T-helper 17 cell (primary cell): ENCODE data around the gene CCDC150. TPM values are rescaled to one million over a fixed set of nuclear protein-coding genes. Genes with fewer than 3 reads are reported as not detected.
A peak's percentile ranks its signal among the peaks of the same experiment; 100 is the strongest.

ENCODE experiments used
- ATAC-seq: fragments of 150-1000 bp; cut with Tn5 transposase; 2 replicates; pipeline ENCODE4 v1.10.0; 2021; ENCODE audit warnings: mild to moderate bottlenecking, moderate library complexity
- DNase-seq, 3 donors: peaks; one replicate each; pipeline versions ENCODE4 v3.0.0 to v3.0.0-alpha.2; 2020 to 2021
- H3K9me3 ChIP-seq: one replicate; pipeline ENCODE4 v1.7.0; 2013; ENCODE audit warnings: low read length, mild to moderate bottlenecking; ENCODE audit not compliant: control insufficient read depth, poor library complexity, severe bottlenecking
- H3K27ac Mint-ChIP-seq: one replicate; pipeline ENCODE4 v1.8.0; 2022; ENCODE audit warnings: mild to moderate bottlenecking, moderate library complexity, mixed read lengths
- H3K27me3 Mint-ChIP-seq: one replicate; pipeline ENCODE4 v1.8.0; 2022; ENCODE audit warnings: mixed read lengths
- H3K36me3 Mint-ChIP-seq: one replicate; pipeline ENCODE4 v1.8.0; 2022; ENCODE audit warnings: low read depth, mixed read lengths
- H3K4me1 Mint-ChIP-seq: one replicate; pipeline ENCODE4 v1.8.0; 2022; ENCODE audit warnings: mild to moderate bottlenecking, mixed read lengths
- H3K4me3 Mint-ChIP-seq: one replicate; pipeline ENCODE4 v1.8.0; 2022; ENCODE audit warnings: mild to moderate bottlenecking, moderate library complexity, mixed read lengths
- total RNA-seq, 4 donors: library from RNA in 2 of 4; stranded (reverse) in 2 of 4; gene quantifications; one replicate each; pipeline ENCODE4 v1.2.3 and lab custom pipeline; 2022 to 2026

The CCDC150 gene
- total RNA-seq, 2 donors from 2014 or later = 0.47 to 1.7 TPM

DNA sequence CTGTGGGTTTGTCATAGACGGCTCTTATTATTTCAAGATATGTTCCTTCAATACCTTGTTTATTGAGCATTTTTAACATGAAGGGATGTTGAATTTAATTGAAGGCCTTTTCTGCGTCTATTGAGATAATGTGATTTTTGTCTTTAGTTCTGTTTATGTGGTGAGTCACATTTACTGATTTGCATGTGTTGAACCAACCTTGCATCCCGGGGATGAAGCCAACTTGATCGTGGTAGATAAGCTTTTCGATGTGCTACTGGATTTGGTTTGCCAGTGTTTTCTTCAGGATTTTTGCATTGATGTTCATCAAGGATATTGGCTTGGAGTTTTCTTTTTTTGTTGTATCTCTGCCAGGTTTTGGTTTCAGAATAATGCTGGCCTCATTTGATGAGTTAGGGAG, 99.5 kb downstream of the CCDC150 start:
- no peak for DNase-seq
- no peaks in the 10 kb centered on the region for H3K27me3 Mint-ChIP-seq
- H3K36me3 Mint-ChIP-seq = no peaks in the 10 kb centered on the region
- no peaks in the 10 kb centered on the region for H3K9me3 ChIP-seq
- no peak for ATAC-seq
- no peaks in the 10 kb centered on the region for H3K4me1 Mint-ChIP-seq
- no peak overlapping the region for H3K4me3 Mint-ChIP-seq
- H3K27ac Mint-ChIP-seq = no peak overlapping the region

DNA sequence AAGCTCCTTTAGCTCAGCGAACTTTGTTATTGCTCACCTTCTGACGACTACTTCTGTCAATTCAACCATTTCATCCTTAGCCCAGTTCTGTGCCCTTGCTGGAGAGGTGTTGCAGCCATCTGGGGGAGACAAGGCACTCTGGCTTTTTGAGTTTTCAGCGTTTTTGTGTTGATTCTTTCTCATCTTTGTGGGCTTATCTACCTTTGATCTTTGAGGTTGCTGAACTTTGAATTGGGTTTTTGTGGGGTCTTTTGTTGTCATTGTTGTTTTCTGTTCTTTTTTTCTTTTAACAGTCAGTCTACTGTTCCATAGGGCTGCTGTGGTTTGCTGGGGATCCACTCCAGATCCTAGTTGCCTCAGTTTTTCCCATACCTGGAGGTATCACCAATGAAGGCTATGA, 102.7 kb downstream of the CCDC150 start:
- no peaks in the 10 kb centered on the region for H3K4me1 Mint-ChIP-seq
- no peak overlapping the region for H3K4me3 Mint-ChIP-seq
- H3K27ac Mint-ChIP-seq = no peak overlapping the region
- ATAC-seq = no peak
- peaks cover 8% of the 10 kb centered on the region for H3K27me3 Mint-ChIP-seq
- no peaks in the 10 kb centered on the region for H3K9me3 ChIP-seq
- DNase-seq = no peak
- H3K36me3 Mint-ChIP-seq = no peaks in the 10 kb centered on the region

- Mint-ChIP-seq H3K36me3 (no peaks in the 10 kb centered on the region), H3K4me3 (no peak overlapping the region), H3K27ac (no peak overlapping the region), H3K27me3 (peaks cover 8% of the 10 kb centered on the region), H3K4me1 (no peaks in the 10 kb centered on the region)
- DNase-seq (no peak), ATAC-seq (no peak)
- H3K9me3 ChIP-seq = no peaks in the 10 kb centered on the region
These were observed 103.2 kb downstream of the CCDC150 start for GRCh38 chr2:196742685-196743084.

DNA sequence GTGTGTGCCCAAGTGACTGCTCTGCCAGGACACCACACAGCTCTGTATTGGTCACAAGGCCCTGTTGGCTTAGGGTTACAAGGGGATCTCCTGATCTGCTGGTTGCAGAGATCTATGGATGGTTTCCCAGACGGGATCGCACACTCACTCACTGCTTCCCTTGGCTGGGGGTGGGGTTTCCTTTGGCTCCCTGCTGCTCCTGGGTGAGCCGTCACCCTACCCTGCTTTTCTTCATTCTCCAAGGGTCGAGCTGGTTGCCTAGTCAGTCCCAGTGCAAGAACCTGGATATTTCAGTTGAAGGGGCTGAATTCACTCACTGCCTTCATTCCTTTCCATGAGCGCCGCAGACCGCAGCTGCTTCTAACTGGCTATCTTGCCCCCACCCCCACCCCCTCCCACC, 103.7 kb downstream of the CCDC150 start:
- no peaks in the 10 kb centered on the region for H3K9me3 ChIP-seq
- Mint-ChIP-seq H3K36me3 (no peaks in the 10 kb centered on the region), H3K27me3 (peaks cover 10% of the 10 kb centered on the region), H3K4me3 (no peak overlapping the region), H3K4me1 (no peaks in the 10 kb centered on the region), H3K27ac (no peak overlapping the region)
- ATAC-seq = no peak
- DNase-seq = no peak

DNA sequence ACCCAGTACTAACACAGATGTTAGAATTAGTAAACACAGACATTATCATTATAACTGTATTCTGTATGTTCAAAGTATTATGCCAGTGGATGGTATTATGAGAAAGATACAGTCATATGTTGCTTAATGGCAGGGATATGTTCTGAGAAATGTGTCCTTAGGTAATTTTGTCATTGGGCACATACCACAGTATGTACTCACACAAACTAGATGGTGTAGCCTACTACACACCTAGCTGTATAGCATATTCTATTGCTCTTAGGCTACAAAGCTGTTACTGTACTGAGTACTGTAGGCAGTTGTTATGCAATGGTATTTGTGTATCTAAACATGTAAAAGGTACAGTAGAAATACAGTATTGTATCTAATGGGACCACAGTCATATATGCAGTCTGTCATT, 106.2 kb downstream of the CCDC150 start:
- ATAC-seq (no peak), DNase-seq (no peak)
- Mint-ChIP-seq H3K27ac (no peak overlapping the region), H3K4me1 (peaks cover 5% of the 10 kb centered on the region), H3K36me3 (peaks cover 2% of the 10 kb centered on the region), H3K4me3 (no peak overlapping the region), H3K27me3 (peaks cover 19% of the 10 kb centered on the region)
- H3K9me3 ChIP-seq = no peaks in the 10 kb centered on the region

- DNase-seq (no peak), ATAC-seq (no peak)
- no peak overlapping the region for H3K4me3 Mint-ChIP-seq
- no peak overlapping the region for H3K27ac Mint-ChIP-seq
- H3K27me3 Mint-ChIP-seq = peaks cover 19% of the 10 kb centered on the region
- peaks cover 8% of the 10 kb centered on the region for H3K4me1 Mint-ChIP-seq
- H3K9me3 ChIP-seq = no peaks in the 10 kb centered on the region
- H3K36me3 Mint-ChIP-seq = peaks cover 2% of the 10 kb centered on the region
These were observed 107.9 kb downstream of the CCDC150 start for GRCh38 chr2:196747400-196747799.

DNA sequence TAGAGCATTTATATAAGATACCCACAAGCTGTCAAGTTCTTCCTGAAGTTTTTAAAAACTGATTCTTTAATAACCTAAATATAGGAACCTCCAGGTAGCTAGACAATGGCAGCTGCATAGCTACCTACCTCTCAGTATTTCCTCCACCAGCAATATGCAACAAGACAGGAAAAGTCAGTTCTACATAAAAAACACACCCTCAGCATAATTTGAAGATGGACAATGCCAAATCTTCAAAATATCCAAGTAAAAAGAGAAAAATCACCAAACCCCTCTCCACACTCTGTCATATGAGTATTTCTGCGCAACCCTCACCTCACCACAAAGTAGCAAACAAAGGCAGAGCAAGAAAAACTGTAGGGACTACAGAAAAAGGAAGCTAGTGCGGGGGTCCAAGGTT, 108.6 kb downstream of the CCDC150 start:
- no peaks in the 10 kb centered on the region for H3K9me3 ChIP-seq
- H3K4me3 Mint-ChIP-seq = no peak overlapping the region
- H3K36me3 Mint-ChIP-seq = peaks cover 2% of the 10 kb centered on the region
- peaks cover 19% of the 10 kb centered on the region for H3K27me3 Mint-ChIP-seq
- ATAC-seq = no peak
- no peak overlapping the region for H3K27ac Mint-ChIP-seq
- no peak for DNase-seq
- H3K4me1 Mint-ChIP-seq = peaks cover 8% of the 10 kb centered on the region

DNA sequence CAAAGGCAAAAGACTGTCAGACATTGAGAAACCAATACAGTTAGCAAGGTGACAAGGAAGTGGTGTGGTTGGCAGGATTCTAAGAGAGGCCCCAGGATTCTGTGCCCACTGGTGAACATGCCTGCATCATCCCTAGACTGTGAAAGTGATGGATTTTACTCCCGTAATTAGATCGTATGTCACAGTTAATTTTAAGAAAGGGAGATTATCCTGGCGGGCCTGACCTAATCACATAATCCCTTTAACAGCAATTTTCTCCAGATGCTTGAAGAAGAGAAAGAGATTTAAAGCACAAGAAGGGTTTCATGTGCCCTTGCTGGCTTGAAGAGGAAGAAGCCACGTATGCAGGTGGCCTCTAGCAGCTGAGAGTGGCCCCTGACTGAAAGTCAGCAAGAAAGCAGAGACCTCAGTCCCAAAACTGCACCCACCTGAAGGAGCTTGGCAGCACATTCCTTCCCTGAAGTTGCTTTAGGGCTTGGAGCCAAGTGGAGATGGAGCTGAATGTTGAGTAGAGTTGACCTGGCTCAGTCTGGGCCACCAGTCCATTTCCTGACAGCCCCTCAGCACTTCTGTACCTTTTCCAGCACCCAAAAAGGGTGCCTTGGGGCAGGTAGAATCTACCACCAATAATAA, 110.9 kb downstream of the CCDC150 start:
- no peak for ATAC-seq
- no peaks in the 10 kb centered on the region for H3K9me3 ChIP-seq
- Mint-ChIP-seq H3K27me3 (peaks cover 11% of the 10 kb centered on the region), H3K27ac (no peak overlapping the region), H3K4me3 (no peak overlapping the region), H3K36me3 (peaks cover 2% of the 10 kb centered on the region), H3K4me1 (peaks cover 8% of the 10 kb centered on the region)
- DNase-seq = no peak

- H3K27me3 Mint-ChIP-seq = peaks cover 11% of the 10 kb centered on the region
- no peak overlapping the region for H3K4me3 Mint-ChIP-seq
- peaks cover 8% of the 10 kb centered on the region for H3K4me1 Mint-ChIP-seq
- H3K27ac Mint-ChIP-seq = no peak overlapping the region
- H3K36me3 Mint-ChIP-seq = peaks cover 4% of the 10 kb centered on the region
- peak; percentile 96 for ATAC-seq
- DNase-seq = peak; percentile 21 to 45 (median 27)
- no peaks in the 10 kb centered on the region for H3K9me3 ChIP-seq
These were observed 111.6 kb downstream of the CCDC150 start for GRCh38 chr2:196750977-196751631.

- Mint-ChIP-seq H3K4me3 (no peak overlapping the region), H3K36me3 (peaks cover 6% of the 10 kb centered on the region)
These were observed 119.2 kb downstream of the CCDC150 start for GRCh38 chr2:196758474-196759377.

GRCh38 chr2:196759378-196759706, 119.8 kb downstream of the CCDC150 start:
- Mint-ChIP-seq H3K27me3 (no peaks in the 10 kb centered on the region), H3K4me3 (no peak overlapping the region), H3K4me1 (no peaks in the 10 kb centered on the region), H3K27ac (no peak overlapping the region), H3K36me3 (peaks cover 6% of the 10 kb centered on the region)
- DNase-seq (no peak), ATAC-seq (no peak)
- H3K9me3 ChIP-seq = no peaks in the 10 kb centered on the region

More at GRCh38 chr2:196758474-196759377, 119.2 kb downstream of the CCDC150 start:
- Mint-ChIP-seq H3K27me3 (no peaks in the 10 kb centered on the region), H3K4me1 (no peaks in the 10 kb centered on the region), H3K27ac (no peak overlapping the region)
- no peak for DNase-seq
- no peak for ATAC-seq
- no peaks in the 10 kb centered on the region for H3K9me3 ChIP-seq

- H3K4me1 Mint-ChIP-seq = no peaks in the 10 kb centered on the region
- H3K27me3 Mint-ChIP-seq = no peaks in the 10 kb centered on the region
- no peak overlapping the region for H3K4me3 Mint-ChIP-seq
- H3K36me3 Mint-ChIP-seq = peaks cover 7% of the 10 kb centered on the region
- H3K27ac Mint-ChIP-seq = no peak overlapping the region
- H3K9me3 ChIP-seq = no peaks in the 10 kb centered on the region
- ATAC-seq = no peak
- DNase-seq = no peak
These were observed 127.6 kb downstream of the CCDC150 start for GRCh38 chr2:196767101-196767500.
